ENCODE results near the gene PHLDB3. TPM values are rescaled to one million over a fixed set of nuclear protein-coding genes. Genes with fewer than 3 reads are reported as not detected.

Gene PHLDB3
- total and polyA plus RNA-seq, 2 donors (not counting 3 experiments of a cell fraction or from before 2014, with no cell fraction given), result 5.5 to 12.0 TPM

GRCh38 chr19:43545981-43546380 is 41.4 kb upstream of the PHLDB3 start:
- Histone ChIP-seq H3K4me2 (ENCODE audit: insufficient read depth, low read length) (no peak overlapping the region), H4K20me1 (replicated peaks; ENCODE audit: control insufficient read depth, extremely low read depth, insufficient read depth, low read length) (no peaks in the 10 kb centered on the region), H3K27ac (ENCODE audit: insufficient read depth, low read depth, low read length) (no peak overlapping the region), H3K9me3 (replicated peaks; ENCODE audit: control insufficient read depth, insufficient read depth, low read length) (no peaks in the 10 kb centered on the region), H3K79me2 (ENCODE audit: control insufficient read depth, insufficient read depth, low read length) (no peaks in the 10 kb centered on the region), H3K9ac (replicated peaks; ENCODE audit: extremely low read depth, insufficient read depth, low read length) (no peak overlapping the region), H3K4me1 (ENCODE audit: control insufficient read depth, extremely low read depth, insufficient read depth, low read length) (no peaks in the 10 kb centered on the region), H3K36me3 (ENCODE audit: control insufficient read depth in 2 of 2, extremely low read depth in 1 of 2, insufficient read depth in 2 of 2, low read length in 2 of 2) (peaks cover 2 to 33% of the 10 kb centered on the region in 2 experiments), H2AFZ (ENCODE audit: low read depth, low read length) (no peak overlapping the region), H3K4me3 (replicated peaks in 1 of 3; ENCODE audit: insufficient read depth in 1 of 3, low read depth in 1 of 3, low read length in 3 of 3) (no peak overlapping the region), H3K27me3 (ENCODE audit: control insufficient read depth in 2 of 2, insufficient read depth in 2 of 2, low read length in 2 of 2) (no peaks in the 10 kb centered on the region), H3K9me1 (replicated peaks; ENCODE audit: control insufficient read depth, extremely low read depth, insufficient read depth, low read length) (no peaks in the 10 kb centered on the region)
- no TSS peak for BruUV-seq (replicated peaks)
- intact Hi-C loops (cut with micrococcal nuclease) (no loop called here), dilution Hi-C loops (cut with MboI; ENCODE audit: extremely low pct_ligation_motif_present, low sequenced_read_pairs) (no loop called here)
- ChIA-PET POLR2A (no interaction called here), CTCF (interaction anchor here (1.1 kb wide), 2 partner anchors 9 to 10 kb away, joined by 3 read pairs; no protein-coding TSS in a partner anchor)
- FAIRE-seq (no peak), DNase-seq (ENCODE audit: low read depth, low spot score) (no peak)
- no peak for TF ChIP-seq JUN (IDR thresholded peaks at IDR 0.05; ENCODE audit: borderline replicate concordance, insufficient read depth, insufficient read length, low read depth)
- TF ChIP-seq POLR2AphosphoS5 (IDR thresholded peaks at IDR 0.05; ENCODE audit: insufficient read depth, low read depth, low read length), result no peak
- TF ChIP-seq FOS (IDR thresholded peaks at IDR 0.05; ENCODE audit: borderline replicate concordance, insufficient read depth, low read length), result no peak
- TF ChIP-seq EZH2 (IDR thresholded peaks at IDR 0.05; ENCODE audit: borderline replicate concordance, low read depth, low read length, severe bottlenecking), result no peak
- TF ChIP-seq CTCF (IDR thresholded peaks at IDR 0.05; ENCODE audit: extremely low read depth in 1 of 2, insufficient read depth in 1 of 2, low read depth in 1 of 2, low read length in 2 of 2), result no peak
- no peak for TF ChIP-seq MAX (IDR thresholded peaks at IDR 0.05; ENCODE audit: insufficient read depth, insufficient read length)
- no peak for TF ChIP-seq MYC (IDR thresholded peaks at IDR 0.05; ENCODE audit: low read depth, low read length)
